HEK293 (cell line): Measurements from ENCODE around the gene STX18.

Source experiments
- CTCF ChIA-PET: fragments of 350-600 bp; formaldehyde crosslinking; extraction: SDS; loops from one replicate; lab custom pipeline; 2021; ENCODE audit warnings: antibody characterized with exemption; lab: Yijun Ruan, JAX
- POLR2A ChIA-PET: fragments of 300-600 bp; formaldehyde crosslinking; extraction: SDS; loops from one replicate; lab custom pipeline; 2020; ENCODE audit warnings: antibody characterized with exemption, inconsistent platforms; lab: Yijun Ruan, JAX
- H3K27ac ChIP-seq: fragments of 200-500 bp; sonication (Bioruptor generic); 2 replicates; pipeline ENCODE4 v1.5.1; 2014; ENCODE audit warnings: low read depth, low read length, control low read depth, inconsistent platforms; ENCODE audit errors: extremely low read depth
- H3K36me3 ChIP-seq, 2 experiments: fragments of 200-500 bp in 1 of 2; sonication (Bioruptor generic) in 1 of 2; 1 replicate in 1 of 2; 2 replicates in 1 of 2; pipeline ENCODE4 v1.5.1; 2014 to 2017; ENCODE audit warnings: inconsistent platforms in 2 of 2, low read length in 2 of 2; ENCODE audit not compliant: control insufficient read depth in 2 of 2, insufficient read depth in 1 of 2
- H3K4me1 ChIP-seq: fragments of 200-500 bp; sonication (Bioruptor generic); 2 replicates; pipeline ENCODE4 v1.5.1; 2014; ENCODE audit warnings: mild to moderate bottlenecking, low read length, inconsistent platforms; ENCODE audit not compliant: control insufficient read depth, insufficient read depth
- H3K4me3 ChIP-seq: 2 replicates; pipeline ENCODE4 v1.5.1; 2011; ENCODE audit warnings: low read depth, mild to moderate bottlenecking, control low read depth, low read length, moderate library complexity
- H3K9me3 ChIP-seq: fragments of 200-500 bp; sonication (Bioruptor generic); 2 replicates; pipeline ENCODE4 v1.5.1; 2014; ENCODE audit warnings: low read depth, low read length, inconsistent platforms; ENCODE audit not compliant: control insufficient read depth, insufficient read depth
- AEBP2 ChIP-seq: fragments of 450-650 bp; formaldehyde crosslinking; IDR thresholded peaks from 2 replicates; pipeline ENCODE4 v1.5.1; 2016; ENCODE audit warnings: missing biosample characterization, missing genetic modification characterization, borderline replicate concordance
- EGR2 ChIP-seq: fragments of 450-650 bp; formaldehyde crosslinking; IDR thresholded peaks from 2 replicates; pipeline ENCODE4 v1.5.1; 2016; ENCODE audit warnings: low read depth, missing biosample characterization, missing genetic modification characterization
- GFI1B ChIP-seq: fragments of 450-650 bp; formaldehyde crosslinking; IDR thresholded peaks from 2 replicates; pipeline ENCODE4 v1.5.1; 2016; ENCODE audit warnings: missing biosample characterization, missing genetic modification characterization
- KLF7 ChIP-seq: fragments of 450-650 bp; formaldehyde crosslinking; IDR thresholded peaks from 2 replicates; pipeline ENCODE4 v1.5.1; 2016; ENCODE audit warnings: missing biosample characterization, missing genetic modification characterization, borderline replicate concordance
- KLF8 ChIP-seq: fragments of 450-650 bp; formaldehyde crosslinking; IDR thresholded peaks from 2 replicates; pipeline ENCODE4 v1.5.1; 2016; ENCODE audit warnings: missing biosample characterization, missing genetic modification characterization
- ZBTB17 ChIP-seq: fragments of 450-650 bp; formaldehyde crosslinking; IDR thresholded peaks from 2 replicates; pipeline ENCODE4 v1.5.1; 2016; ENCODE audit warnings: missing biosample characterization, missing genetic modification characterization
- ZBTB48 ChIP-seq: fragments of 450-650 bp; formaldehyde crosslinking; IDR thresholded peaks from 2 replicates; pipeline ENCODE4 v1.5.1; 2016; ENCODE audit warnings: missing biosample characterization, missing genetic modification characterization
- ZFP3 ChIP-seq: fragments of 450-650 bp; formaldehyde crosslinking; IDR thresholded peaks from 2 replicates; pipeline ENCODE4 v1.5.1; 2016; ENCODE audit warnings: low read depth, missing biosample characterization, missing genetic modification characterization
- ZFP69B ChIP-seq: fragments of 450-650 bp; formaldehyde crosslinking; IDR thresholded peaks from 2 replicates; pipeline ENCODE4 v1.5.1; 2016; ENCODE audit warnings: missing biosample characterization, missing genetic modification characterization
- ZIC2 ChIP-seq: fragments of 450-650 bp; formaldehyde crosslinking; IDR thresholded peaks from 2 replicates; pipeline ENCODE4 v1.5.1; 2016; ENCODE audit warnings: missing biosample characterization, missing genetic modification characterization
- ZNF157 ChIP-seq: fragments of 450-650 bp; formaldehyde crosslinking; IDR thresholded peaks from 2 replicates; pipeline ENCODE4 v1.5.1; 2016; ENCODE audit warnings: missing biosample characterization, missing genetic modification characterization
- ZNF16 ChIP-seq: fragments of 450-650 bp; formaldehyde crosslinking; IDR thresholded peaks from 2 replicates; pipeline ENCODE4 v1.5.1; 2016; ENCODE audit warnings: low read depth, missing biosample characterization, missing genetic modification characterization
- ZNF214 ChIP-seq: fragments of 450-650 bp; formaldehyde crosslinking; IDR thresholded peaks from 2 replicates; pipeline ENCODE4 v1.5.1; 2017; ENCODE audit warnings: missing biosample characterization, mild to moderate bottlenecking, missing genetic modification characterization, borderline replicate concordance
- ZNF24 ChIP-seq: fragments of 450-650 bp; formaldehyde crosslinking; IDR thresholded peaks from 2 replicates; pipeline ENCODE4 v1.5.1; 2016; ENCODE audit warnings: missing biosample characterization, missing genetic modification characterization
- ZNF280C ChIP-seq: fragments of 450-650 bp; formaldehyde crosslinking; IDR thresholded peaks from 2 replicates; pipeline ENCODE4 v1.5.1; 2016; ENCODE audit warnings: missing biosample characterization, missing genetic modification characterization
- ZNF426 ChIP-seq: fragments of 450-650 bp; formaldehyde crosslinking; IDR thresholded peaks from 2 replicates; pipeline ENCODE4 v1.5.1; 2017; ENCODE audit warnings: missing biosample characterization, missing genetic modification characterization, mild to moderate bottlenecking, inconsistent platforms, moderate library complexity
- ZNF449 ChIP-seq: fragments of 450-650 bp; formaldehyde crosslinking; IDR thresholded peaks from 2 replicates; pipeline ENCODE4 v1.5.1; 2017; ENCODE audit warnings: missing biosample characterization, mild to moderate bottlenecking, missing genetic modification characterization, moderate library complexity
- ZNF521 ChIP-seq: fragments of 450-650 bp; formaldehyde crosslinking; IDR thresholded peaks from 2 replicates; pipeline ENCODE4 v1.5.1; 2017; ENCODE audit warnings: missing biosample characterization, mild to moderate bottlenecking, missing genetic modification characterization
- ZNF544 ChIP-seq: fragments of 450-650 bp; formaldehyde crosslinking; IDR thresholded peaks from 2 replicates; pipeline ENCODE4 v1.5.0; 2017; ENCODE audit warnings: missing biosample characterization, missing genetic modification characterization
- ZNF610 ChIP-seq: fragments of 450-650 bp; formaldehyde crosslinking; IDR thresholded peaks from 2 replicates; pipeline ENCODE4 v1.5.1; 2016; ENCODE audit warnings: missing biosample characterization, missing genetic modification characterization, borderline replicate concordance
- ZNF626 ChIP-seq: fragments of 450-650 bp; sonication (Bioruptor Pico); formaldehyde crosslinking; IDR thresholded peaks from 2 replicates; pipeline ENCODE4 v1.5.1; 2018; ENCODE audit warnings: missing biosample characterization, missing genetic modification characterization, inconsistent platforms
- ZNF658 ChIP-seq: fragments of 450-650 bp; formaldehyde crosslinking; IDR thresholded peaks from 2 replicates; pipeline ENCODE4; 2016; ENCODE audit warnings: missing biosample characterization, missing genetic modification characterization
- ZNF776 ChIP-seq: fragments of 450-650 bp; formaldehyde crosslinking; IDR thresholded peaks from 2 replicates; pipeline ENCODE4 v1.5.0; 2017; ENCODE audit warnings: missing biosample characterization, missing genetic modification characterization, borderline replicate concordance
- TF ChIP-seq, protein P1 (sequence below): fragments of 450-650 bp; formaldehyde crosslinking; IDR thresholded peaks from 2 replicates; pipeline ENCODE4 v1.5.1; 2017; ENCODE audit warnings: missing biosample characterization, missing genetic modification characterization
- TF ChIP-seq, protein P2 (sequence below): fragments of 450-650 bp; formaldehyde crosslinking; IDR thresholded peaks from 2 replicates; pipeline ENCODE4 v1.5.1; 2016; ENCODE audit warnings: missing biosample characterization, missing genetic modification characterization
- TF ChIP-seq, protein P3 (sequence below): fragments of 450-650 bp; formaldehyde crosslinking; IDR thresholded peaks from 2 replicates; pipeline ENCODE4 v1.5.1; 2016; ENCODE audit warnings: missing biosample characterization, missing genetic modification characterization

STX18 gene

DNA sequence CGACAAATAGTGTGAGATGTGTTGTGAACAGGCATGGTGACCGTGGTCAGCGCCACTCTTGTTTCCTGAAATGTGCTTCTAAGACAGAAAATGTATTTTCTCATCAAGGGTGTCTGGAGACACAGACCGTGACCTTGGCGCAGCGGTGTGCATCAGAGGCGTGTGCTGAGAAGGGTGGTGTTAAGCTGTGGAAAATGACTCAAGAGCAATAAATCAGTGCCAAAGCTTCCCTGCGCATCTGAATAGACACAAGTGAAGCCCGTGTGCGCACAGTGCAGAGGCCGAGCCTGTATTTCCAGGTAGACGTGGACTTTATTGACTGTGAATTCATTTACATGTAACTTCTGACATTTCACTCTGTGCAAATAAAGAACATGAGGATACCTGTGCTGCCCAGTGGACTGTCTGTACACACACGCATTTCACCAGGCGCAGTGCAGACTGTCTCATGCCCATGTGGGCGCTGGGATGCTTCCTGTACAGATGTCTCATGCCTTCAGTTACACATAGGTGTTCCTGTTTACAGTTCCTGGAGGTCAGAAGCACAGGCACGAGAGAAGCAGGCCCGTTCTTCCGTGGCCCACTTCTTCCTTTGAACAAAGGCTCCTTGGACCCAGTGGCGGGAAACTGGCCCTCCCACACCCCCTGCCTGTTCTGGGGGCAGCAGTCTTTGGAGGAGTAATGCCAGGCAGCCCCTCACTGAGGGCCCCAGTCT is 123.0 kb downstream of the STX18 start:
- TF ChIP-seq EGR2 (tag by site-specific recombination) = no peak
- TF ChIP-seq, protein P1, sequence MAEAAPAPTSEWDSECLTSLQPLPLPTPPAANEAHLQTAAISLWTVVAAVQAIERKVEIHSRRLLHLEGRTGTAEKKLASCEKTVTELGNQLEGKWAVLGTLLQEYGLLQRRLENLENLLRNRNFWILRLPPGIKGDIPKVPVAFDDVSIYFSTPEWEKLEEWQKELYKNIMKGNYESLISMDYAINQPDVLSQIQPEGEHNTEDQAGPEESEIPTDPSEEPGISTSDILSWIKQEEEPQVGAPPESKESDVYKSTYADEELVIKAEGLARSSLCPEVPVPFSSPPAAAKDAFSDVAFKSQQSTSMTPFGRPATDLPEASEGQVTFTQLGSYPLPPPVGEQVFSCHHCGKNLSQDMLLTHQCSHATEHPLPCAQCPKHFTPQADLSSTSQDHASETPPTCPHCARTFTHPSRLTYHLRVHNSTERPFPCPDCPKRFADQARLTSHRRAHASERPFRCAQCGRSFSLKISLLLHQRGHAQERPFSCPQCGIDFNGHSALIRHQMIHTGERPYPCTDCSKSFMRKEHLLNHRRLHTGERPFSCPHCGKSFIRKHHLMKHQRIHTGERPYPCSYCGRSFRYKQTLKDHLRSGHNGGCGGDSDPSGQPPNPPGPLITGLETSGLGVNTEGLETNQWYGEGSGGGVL (tag by site-specific recombination) = no peak
- TF ChIP-seq ZBTB48 = no peak
- no peak for TF ChIP-seq KLF8 (tag by site-specific recombination)
- no peak for TF ChIP-seq ZNF610
- no peak for TF ChIP-seq ZFP69B (tag by site-specific recombination)
- TF ChIP-seq GFI1B = no peak
- TF ChIP-seq KLF7 (tag by site-specific recombination) = no peak
- TF ChIP-seq ZNF626 (tag by site-specific recombination) = no peak
- TF ChIP-seq ZNF426 (tag by site-specific recombination) = no peak
- TF ChIP-seq ZIC2 (tag by site-specific recombination) = no peak
- TF ChIP-seq ZNF214 = no peak
- no peaks in the 10 kb centered on the region for H3K4me1 ChIP-seq
- no peak overlapping the region for H3K4me3 ChIP-seq
- peaks cover 0 to 58% of the 10 kb centered on the region in 2 experiments; a peak in 1 of 3 replicates for H3K36me3 ChIP-seq
- no peak overlapping the region for H3K27ac ChIP-seq
- ChIA-PET CTCF (no interaction called here), POLR2A (no interaction called here)
- no peaks in the 10 kb centered on the region for H3K9me3 ChIP-seq

DNA sequence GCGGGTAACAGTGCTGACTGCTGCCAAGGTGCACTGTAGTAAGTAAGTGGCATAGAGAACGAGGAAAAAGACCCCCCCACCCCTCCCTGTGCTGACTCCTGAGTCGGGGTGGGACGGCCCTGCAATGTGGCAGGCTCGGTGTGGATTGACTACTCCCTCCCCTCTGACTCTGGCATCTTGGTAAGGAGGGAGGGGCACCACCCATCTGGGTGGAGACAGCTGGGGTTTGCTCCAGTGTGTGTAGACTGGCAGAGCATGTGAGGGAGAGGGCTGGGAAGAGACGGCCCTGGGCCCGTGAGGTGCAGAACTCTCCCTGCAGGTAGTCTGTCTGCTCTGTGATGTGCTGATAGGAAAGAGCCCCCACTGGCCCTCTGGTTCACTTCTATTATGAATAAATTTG is 124.0 kb downstream of the STX18 start:
- CTCF ChIA-PET = interaction anchor here (0.5 kb wide), 1 partner anchor 10 kb away, joined by 3 read pairs; no protein-coding TSS in a partner anchor
- TF ChIP-seq ZNF449 (tag by site-specific recombination) = no peak
- no peak for TF ChIP-seq ZNF776 (tag by site-specific recombination)
- TF ChIP-seq AEBP2 (tag by site-specific recombination) = no peak
- TF ChIP-seq ZNF280C = no peak
- TF ChIP-seq ZNF24 = no peak
- TF ChIP-seq, protein P2, sequence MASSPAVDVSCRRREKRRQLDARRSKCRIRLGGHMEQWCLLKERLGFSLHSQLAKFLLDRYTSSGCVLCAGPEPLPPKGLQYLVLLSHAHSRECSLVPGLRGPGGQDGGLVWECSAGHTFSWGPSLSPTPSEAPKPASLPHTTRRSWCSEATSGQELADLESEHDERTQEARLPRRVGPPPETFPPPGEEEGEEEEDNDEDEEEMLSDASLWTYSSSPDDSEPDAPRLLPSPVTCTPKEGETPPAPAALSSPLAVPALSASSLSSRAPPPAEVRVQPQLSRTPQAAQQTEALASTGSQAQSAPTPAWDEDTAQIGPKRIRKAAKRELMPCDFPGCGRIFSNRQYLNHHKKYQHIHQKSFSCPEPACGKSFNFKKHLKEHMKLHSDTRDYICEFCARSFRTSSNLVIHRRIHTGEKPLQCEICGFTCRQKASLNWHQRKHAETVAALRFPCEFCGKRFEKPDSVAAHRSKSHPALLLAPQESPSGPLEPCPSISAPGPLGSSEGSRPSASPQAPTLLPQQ = no peak
- TF ChIP-seq ZNF157 = no peak
- TF ChIP-seq ZNF16 = no peak
- no peak for TF ChIP-seq ZNF521 (tag by site-specific recombination)
- TF ChIP-seq ZNF544 (tag by site-specific recombination) = no peak
- no peak for TF ChIP-seq ZFP3 (tag by site-specific recombination)
- TF ChIP-seq ZNF658 (tag by site-specific recombination) = no peak
- no peak for TF ChIP-seq ZBTB17 (tag by site-specific recombination)
- TF ChIP-seq, protein P3, sequence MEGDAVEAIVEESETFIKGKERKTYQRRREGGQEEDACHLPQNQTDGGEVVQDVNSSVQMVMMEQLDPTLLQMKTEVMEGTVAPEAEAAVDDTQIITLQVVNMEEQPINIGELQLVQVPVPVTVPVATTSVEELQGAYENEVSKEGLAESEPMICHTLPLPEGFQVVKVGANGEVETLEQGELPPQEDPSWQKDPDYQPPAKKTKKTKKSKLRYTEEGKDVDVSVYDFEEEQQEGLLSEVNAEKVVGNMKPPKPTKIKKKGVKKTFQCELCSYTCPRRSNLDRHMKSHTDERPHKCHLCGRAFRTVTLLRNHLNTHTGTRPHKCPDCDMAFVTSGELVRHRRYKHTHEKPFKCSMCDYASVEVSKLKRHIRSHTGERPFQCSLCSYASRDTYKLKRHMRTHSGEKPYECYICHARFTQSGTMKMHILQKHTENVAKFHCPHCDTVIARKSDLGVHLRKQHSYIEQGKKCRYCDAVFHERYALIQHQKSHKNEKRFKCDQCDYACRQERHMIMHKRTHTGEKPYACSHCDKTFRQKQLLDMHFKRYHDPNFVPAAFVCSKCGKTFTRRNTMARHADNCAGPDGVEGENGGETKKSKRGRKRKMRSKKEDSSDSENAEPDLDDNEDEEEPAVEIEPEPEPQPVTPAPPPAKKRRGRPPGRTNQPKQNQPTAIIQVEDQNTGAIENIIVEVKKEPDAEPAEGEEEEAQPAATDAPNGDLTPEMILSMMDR (tag by site-specific recombination) = no peak

More for the DNA sequence above, 124.0 kb downstream of the STX18 start:
- no peaks in the 10 kb centered on the region for H3K9me3 ChIP-seq
- H3K4me3 ChIP-seq = no peak overlapping the region
- H3K4me1 ChIP-seq = no peaks in the 10 kb centered on the region
- POLR2A ChIA-PET = no interaction called here
- H3K36me3 ChIP-seq = peaks cover 0 to 49% of the 10 kb centered on the region in 2 experiments; a peak in 1 of 3 replicates
- no peak overlapping the region for H3K27ac ChIP-seq
